Measurements from ENCODE around the gene BCKDHB. TPM values are rescaled to one million over a fixed set of nuclear protein-coding genes. Genes with fewer than 3 reads are reported as not detected.

Gene BCKDHB
- polyA plus RNA-seq, 2 of the 4 experiments (the other 2 are of a cell fraction): 7.7 to 15.0 TPM

DNA sequence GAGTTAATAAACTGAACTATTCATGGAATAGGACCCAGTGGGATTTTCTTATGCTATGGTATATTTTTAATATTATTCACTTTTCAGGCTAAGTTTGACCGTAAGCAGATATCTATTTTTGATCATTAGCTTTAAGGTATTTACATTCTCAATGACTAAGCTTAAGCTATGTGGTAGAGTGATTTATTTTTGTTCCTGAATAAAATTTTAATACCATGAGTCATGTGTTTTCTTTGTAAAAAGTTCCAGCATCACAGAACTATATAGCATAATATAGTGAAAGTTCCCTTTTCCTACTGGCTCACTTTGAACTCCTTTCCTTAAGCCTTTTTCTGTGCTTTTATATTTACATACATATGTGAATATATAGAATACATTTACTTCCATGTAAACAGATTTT lies 75.8 kb downstream of the BCKDHB start:
- CTCF ChIA-PET: no interaction called here
- no peak for TF ChIP-seq NPAS2 (CRISPR knock-in tag; IDR thresholded peaks at IDR 0.05; ENCODE audit: borderline replicate concordance)
- 0 out of 2 replicates have a peak, but pooled peaks have one; percentile 15 for TF ChIP-seq JUNB (IDR thresholded peaks at IDR 0.05)
- no peak for TF ChIP-seq CHD2 (IDR thresholded peaks at IDR 0.05; ENCODE audit: low read length, partially characterized antibody)
- no peak for TF ChIP-seq TP53 (CRISPR knock-in tag; IDR thresholded peaks at IDR 0.05)
- TF ChIP-seq FOSL2 (IDR thresholded peaks at IDR 0.05): no peak
- peak; percentile 53; the same call in 1 of the 2 replicates for TF ChIP-seq FOSL2 (CRISPR knock-in tag; IDR thresholded peaks at IDR 0.05)
- TF ChIP-seq FOXS1 (CRISPR knock-in tag; IDR thresholded peaks at IDR 0.05): no peak
- TF ChIP-seq POLR2A (IDR thresholded peaks at IDR 0.05; ENCODE audit: low read length): no peak
- Histone ChIP-seq H3K9me3 (no peaks in the 10 kb centered on the region), H3K4me1 (peaks cover 19% of the 10 kb centered on the region), H3K27ac (no peak overlapping the region), H3K4me2 (peak overlapping the region; percentile 41), H3K4me3 (no peak overlapping the region)
- 6% methylated on average over 1 of the region's 1 CpG for WGBS (ENCODE audit: missing lambda C conversion rate)
- no peak for FAIRE-seq
- no peak for DNase-seq (ENCODE audit: low read depth in 1 of 2, low spot score in 1 of 2)
- ATAC-seq: no peak
- POLR2A ChIA-PET: no interaction called here

DNA sequence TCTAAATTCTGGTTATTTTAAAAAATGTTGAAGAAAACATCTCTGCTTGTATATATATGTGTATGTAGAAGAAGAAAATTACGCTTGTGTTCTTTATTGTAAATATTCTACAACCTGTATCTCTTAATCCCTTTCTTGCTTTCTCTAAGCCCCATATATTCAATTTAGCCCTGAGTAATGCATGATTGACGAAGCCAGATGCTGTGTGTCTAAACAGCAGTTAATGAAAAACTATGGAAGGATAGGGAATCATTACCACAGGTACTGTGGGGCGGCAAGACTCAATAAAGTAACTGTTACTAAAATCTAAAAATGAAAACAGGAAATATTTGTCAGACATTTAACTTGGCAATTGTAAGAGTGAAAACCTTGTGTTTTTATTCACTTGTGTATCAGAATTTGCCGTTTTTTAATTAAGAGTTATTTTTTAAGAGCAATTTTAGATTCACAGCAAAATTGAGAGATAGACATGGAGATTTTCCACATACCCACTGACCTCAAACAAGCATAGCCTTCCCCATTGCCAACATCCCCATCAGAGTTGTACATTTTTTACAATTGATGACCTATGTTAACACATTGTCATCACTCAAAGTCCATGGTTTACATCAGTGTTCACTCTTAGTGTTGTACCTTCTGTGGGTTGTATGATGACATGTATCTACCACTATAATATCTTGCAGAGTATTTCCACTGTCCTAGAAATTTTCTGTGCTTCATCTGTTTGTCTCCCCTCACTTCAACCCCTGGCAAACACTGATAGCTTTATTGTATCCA lies 76.7 kb downstream of the BCKDHB start:
- no peak overlapping the region for H3K4me2 ChIP-seq
- no peak overlapping the region for H3K4me3 ChIP-seq
- TF ChIP-seq RNF2 (IDR thresholded peaks at IDR 0.05; ENCODE audit: borderline replicate concordance, low read depth): no peak
- TF ChIP-seq ZFP36 (IDR thresholded peaks at IDR 0.05; ENCODE audit: borderline replicate concordance, partially characterized antibody): no peak
- no peak for TF ChIP-seq RFX5 (IDR thresholded peaks at IDR 0.05)
- no peak for TF ChIP-seq FOSB (CRISPR knock-in tag; IDR thresholded peaks at IDR 0.05)
- TF ChIP-seq, protein P1, sequence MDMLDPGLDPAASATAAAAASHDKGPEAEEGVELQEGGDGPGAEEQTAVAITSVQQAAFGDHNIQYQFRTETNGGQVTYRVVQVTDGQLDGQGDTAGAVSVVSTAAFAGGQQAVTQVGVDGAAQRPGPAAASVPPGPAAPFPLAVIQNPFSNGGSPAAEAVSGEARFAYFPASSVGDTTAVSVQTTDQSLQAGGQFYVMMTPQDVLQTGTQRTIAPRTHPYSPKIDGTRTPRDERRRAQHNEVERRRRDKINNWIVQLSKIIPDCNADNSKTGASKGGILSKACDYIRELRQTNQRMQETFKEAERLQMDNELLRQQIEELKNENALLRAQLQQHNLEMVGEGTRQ (IDR thresholded peaks at IDR 0.05): no peak
- TF ChIP-seq, protein P2, sequence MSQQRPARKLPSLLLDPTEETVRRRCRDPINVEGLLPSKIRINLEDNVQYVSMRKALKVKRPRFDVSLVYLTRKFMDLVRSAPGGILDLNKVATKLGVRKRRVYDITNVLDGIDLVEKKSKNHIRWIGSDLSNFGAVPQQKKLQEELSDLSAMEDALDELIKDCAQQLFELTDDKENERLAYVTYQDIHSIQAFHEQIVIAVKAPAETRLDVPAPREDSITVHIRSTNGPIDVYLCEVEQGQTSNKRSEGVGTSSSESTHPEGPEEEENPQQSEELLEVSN (IDR thresholded peaks at IDR 0.05; ENCODE audit: borderline replicate concordance, low read depth): no peak
- no peak for TF ChIP-seq KDM1A (IDR thresholded peaks at IDR 0.05; ENCODE audit: low read depth)
- TF ChIP-seq SREBF2 (IDR thresholded peaks at IDR 0.05): no peak
- no peak for TF ChIP-seq JUN (IDR thresholded peaks at IDR 0.05)
- TF ChIP-seq POLR2AphosphoS2 (conservative IDR thresholded peaks at IDR 0.05; ENCODE audit: low read length): no peak
- TF ChIP-seq MYC (IDR thresholded peaks at IDR 0.05; ENCODE audit: borderline replicate concordance, low read length): no peak
- no peak for TF ChIP-seq JUNB (IDR thresholded peaks at IDR 0.05)
- TF ChIP-seq HOXB13 (CRISPR knock-in tag; IDR thresholded peaks at IDR 0.05; ENCODE audit: low read depth): no peak
- no peak for TF ChIP-seq GATA3 (IDR thresholded peaks at IDR 0.05; ENCODE audit: borderline replicate concordance)
- TF ChIP-seq, protein P3, sequence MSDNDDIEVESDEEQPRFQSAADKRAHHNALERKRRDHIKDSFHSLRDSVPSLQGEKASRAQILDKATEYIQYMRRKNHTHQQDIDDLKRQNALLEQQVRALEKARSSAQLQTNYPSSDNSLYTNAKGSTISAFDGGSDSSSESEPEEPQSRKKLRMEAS (IDR thresholded peaks at IDR 0.05): no peak
- no peak for TF ChIP-seq NR3C1 (IDR thresholded peaks at IDR 0.05)
- no peak for TF ChIP-seq KDM5A (IDR thresholded peaks at IDR 0.05)
- TF ChIP-seq, protein P4, sequence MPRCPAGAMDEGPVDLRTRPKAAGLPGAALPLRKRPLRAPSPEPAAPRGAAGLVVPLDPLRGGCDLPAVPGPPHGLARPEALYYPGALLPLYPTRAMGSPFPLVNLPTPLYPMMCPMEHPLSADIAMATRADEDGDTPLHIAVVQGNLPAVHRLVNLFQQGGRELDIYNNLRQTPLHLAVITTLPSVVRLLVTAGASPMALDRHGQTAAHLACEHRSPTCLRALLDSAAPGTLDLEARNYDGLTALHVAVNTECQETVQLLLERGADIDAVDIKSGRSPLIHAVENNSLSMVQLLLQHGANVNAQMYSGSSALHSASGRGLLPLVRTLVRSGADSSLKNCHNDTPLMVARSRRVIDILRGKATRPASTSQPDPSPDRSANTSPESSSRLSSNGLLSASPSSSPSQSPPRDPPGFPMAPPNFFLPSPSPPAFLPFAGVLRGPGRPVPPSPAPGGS (IDR thresholded peaks at IDR 0.05): no peak
- ATAC-seq (no peak), DNase-seq (ENCODE audit: low read depth in 1 of 2, low spot score in 1 of 2) (no peak), FAIRE-seq (no peak)
- H3K4me1 ChIP-seq: peaks cover 19% of the 10 kb centered on the region
- ChIA-PET POLR2A (no interaction called here), CTCF (no interaction called here)
- no peaks in the 10 kb centered on the region for H3K9me3 ChIP-seq
- H3K27ac ChIP-seq: no peak overlapping the region
- 87% methylated on average over 4 of the region's 4 CpGs for WGBS (ENCODE audit: missing lambda C conversion rate)

All from A549 (cell line).